ENCODE results near the gene CFAP77. TPM values are rescaled to one million over a fixed set of nuclear protein-coding genes. Genes with fewer than 3 reads are reported as not detected.

CFAP77 gene
- total RNA-seq, 1 donor from 2014 or later = 0.36 TPM

DNA sequence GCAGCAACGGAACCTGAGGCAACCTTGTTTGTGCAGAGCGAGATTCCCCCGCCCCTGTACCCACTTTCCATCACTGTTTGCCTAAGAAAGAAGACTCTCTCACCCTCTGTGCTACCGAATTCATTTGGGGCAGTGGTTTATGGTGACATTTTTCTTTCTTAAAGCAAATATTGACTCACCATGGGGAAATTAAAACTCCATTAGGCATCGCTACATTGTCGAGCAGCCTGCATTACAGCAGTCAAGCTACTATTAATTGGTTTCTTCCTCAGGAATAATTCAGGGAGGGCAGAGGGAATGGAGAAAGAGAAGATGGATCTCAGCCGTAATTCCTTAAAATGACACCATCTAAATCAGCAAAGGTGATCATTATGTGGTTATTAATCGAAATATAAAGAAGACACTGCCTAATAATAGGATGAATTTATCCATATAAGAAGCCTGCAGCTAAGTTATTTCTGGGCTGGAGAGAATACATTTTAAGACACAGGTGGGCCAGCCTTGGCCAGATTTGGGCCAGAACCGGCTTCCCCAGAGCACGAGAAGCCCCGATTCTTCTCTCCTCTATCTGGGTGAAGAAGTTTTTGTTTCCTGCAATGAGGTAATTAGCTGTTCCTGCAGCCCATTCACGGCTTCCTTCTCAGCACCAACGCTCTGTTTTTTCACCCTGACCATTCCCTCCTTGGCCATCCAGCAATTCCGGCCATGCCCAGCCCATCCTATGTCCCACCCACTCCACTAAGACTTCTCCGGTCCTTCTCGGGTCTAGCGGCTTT, 16.8 kb downstream of the CFAP77 start:
- no peak for FAIRE-seq
- Mint-ChIP-seq H3K9me3 (ENCODE audit: unreplicated experiment) (peaks cover 1% of the 10 kb centered on the region), H3K4me3 (ENCODE audit: unreplicated experiment) (no peak overlapping the region), H3K4me1 (ENCODE audit: low read depth, unreplicated experiment) (no peaks in the 10 kb centered on the region), H3K27me3 (ENCODE audit: low read depth, unreplicated experiment) (peaks cover 55% of the 10 kb centered on the region), H3K27ac (ENCODE audit: unreplicated experiment) (no peak overlapping the region), H3K36me3 (ENCODE audit: low read depth, unreplicated experiment) (no peaks in the 10 kb centered on the region)
- Histone ChIP-seq H3K27ac (ENCODE audit: low read depth, low read length) (no peak overlapping the region), H2AFZ (ENCODE audit: low read depth, low read length) (no peak overlapping the region), H4K20me1 (ENCODE audit: insufficient read depth, low read length) (no peaks in the 10 kb centered on the region), H3K4me2 (ENCODE audit: low read length) (no peak overlapping the region), H3K9ac (ENCODE audit: low read length) (no peak overlapping the region), H3K79me2 (ENCODE audit: insufficient read depth, low read length) (no peaks in the 10 kb centered on the region), H3K9me3 (ENCODE audit: insufficient read depth, low read depth, low read length) (no peaks in the 10 kb centered on the region), H3K36me3 (ENCODE audit: insufficient read depth, low read length) (no peaks in the 10 kb centered on the region), H3K4me3 (ENCODE audit: insufficient read depth, low read depth, low read length) (no peak overlapping the region), H3K4me1 (ENCODE audit: insufficient read depth, low read length) (no peaks in the 10 kb centered on the region), H3K27me3 (ENCODE audit: insufficient read depth, low read length) (peaks cover 50% of the 10 kb centered on the region)
- DNase-seq (ENCODE audit: low read depth) = no peak
- TF ChIP-seq, protein P1, sequence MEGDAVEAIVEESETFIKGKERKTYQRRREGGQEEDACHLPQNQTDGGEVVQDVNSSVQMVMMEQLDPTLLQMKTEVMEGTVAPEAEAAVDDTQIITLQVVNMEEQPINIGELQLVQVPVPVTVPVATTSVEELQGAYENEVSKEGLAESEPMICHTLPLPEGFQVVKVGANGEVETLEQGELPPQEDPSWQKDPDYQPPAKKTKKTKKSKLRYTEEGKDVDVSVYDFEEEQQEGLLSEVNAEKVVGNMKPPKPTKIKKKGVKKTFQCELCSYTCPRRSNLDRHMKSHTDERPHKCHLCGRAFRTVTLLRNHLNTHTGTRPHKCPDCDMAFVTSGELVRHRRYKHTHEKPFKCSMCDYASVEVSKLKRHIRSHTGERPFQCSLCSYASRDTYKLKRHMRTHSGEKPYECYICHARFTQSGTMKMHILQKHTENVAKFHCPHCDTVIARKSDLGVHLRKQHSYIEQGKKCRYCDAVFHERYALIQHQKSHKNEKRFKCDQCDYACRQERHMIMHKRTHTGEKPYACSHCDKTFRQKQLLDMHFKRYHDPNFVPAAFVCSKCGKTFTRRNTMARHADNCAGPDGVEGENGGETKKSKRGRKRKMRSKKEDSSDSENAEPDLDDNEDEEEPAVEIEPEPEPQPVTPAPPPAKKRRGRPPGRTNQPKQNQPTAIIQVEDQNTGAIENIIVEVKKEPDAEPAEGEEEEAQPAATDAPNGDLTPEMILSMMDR (IDR thresholded peaks at IDR 0.05; ENCODE audit: insufficient read depth, low read depth, low read length) = no peak

DNA sequence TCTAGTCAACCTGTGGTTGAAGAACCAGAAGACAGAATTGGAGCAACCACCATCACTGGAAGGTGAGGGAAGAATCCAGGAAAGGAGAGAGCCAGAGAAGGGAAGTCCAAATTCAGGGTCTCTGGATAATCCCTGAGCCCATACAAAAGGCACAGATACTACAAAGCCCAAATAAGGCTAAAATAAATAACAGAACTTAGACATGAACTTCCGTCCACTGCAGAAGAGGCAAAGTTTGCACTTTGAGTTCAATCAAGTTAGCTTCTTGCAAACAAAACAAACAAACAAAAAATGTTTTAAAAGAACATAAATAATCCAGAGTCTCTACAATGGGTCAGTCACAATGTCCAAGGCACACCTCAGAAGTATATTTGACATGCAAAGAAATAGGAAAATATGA, 21.0 kb downstream of the CFAP77 start:
- Mint-ChIP-seq H3K27me3 (ENCODE audit: low read depth, unreplicated experiment) (peaks cover 17% of the 10 kb centered on the region), H3K4me1 (ENCODE audit: low read depth, unreplicated experiment) (no peaks in the 10 kb centered on the region), H3K4me3 (ENCODE audit: unreplicated experiment) (no peak overlapping the region), H3K9me3 (ENCODE audit: unreplicated experiment) (no peaks in the 10 kb centered on the region), H3K27ac (ENCODE audit: unreplicated experiment) (no peak overlapping the region), H3K36me3 (ENCODE audit: low read depth, unreplicated experiment) (no peaks in the 10 kb centered on the region)
- H3K27me3 ChIP-seq (ENCODE audit: insufficient read depth, low read length) = peaks cover 40% of the 10 kb centered on the region
- H3K27ac ChIP-seq (ENCODE audit: low read depth, low read length) = no peak overlapping the region
- no peak overlapping the region for H2AFZ ChIP-seq (ENCODE audit: low read depth, low read length)
- H3K9ac ChIP-seq (ENCODE audit: low read length) = no peak overlapping the region
- no peaks in the 10 kb centered on the region for H3K36me3 ChIP-seq (ENCODE audit: insufficient read depth, low read length)
- no peaks in the 10 kb centered on the region for H3K79me2 ChIP-seq (ENCODE audit: insufficient read depth, low read length)
- no peak overlapping the region for H3K4me3 ChIP-seq (ENCODE audit: insufficient read depth, low read depth, low read length)
- no peak overlapping the region for H3K4me2 ChIP-seq (ENCODE audit: low read length)
- H3K9me3 ChIP-seq (ENCODE audit: insufficient read depth, low read depth, low read length) = no peaks in the 10 kb centered on the region
- no peak for FAIRE-seq
- no peaks in the 10 kb centered on the region for H4K20me1 ChIP-seq (ENCODE audit: insufficient read depth, low read length)
- DNase-seq (ENCODE audit: low read depth) = no peak
- H3K4me1 ChIP-seq (ENCODE audit: insufficient read depth, low read length) = no peaks in the 10 kb centered on the region
- TF ChIP-seq, protein P1 (IDR thresholded peaks at IDR 0.05; ENCODE audit: insufficient read depth, low read depth, low read length) = no peak
- no peak for TF ChIP-seq EZH2 (IDR thresholded peaks at IDR 0.05; ENCODE audit: insufficient read depth, low read length)

DNA sequence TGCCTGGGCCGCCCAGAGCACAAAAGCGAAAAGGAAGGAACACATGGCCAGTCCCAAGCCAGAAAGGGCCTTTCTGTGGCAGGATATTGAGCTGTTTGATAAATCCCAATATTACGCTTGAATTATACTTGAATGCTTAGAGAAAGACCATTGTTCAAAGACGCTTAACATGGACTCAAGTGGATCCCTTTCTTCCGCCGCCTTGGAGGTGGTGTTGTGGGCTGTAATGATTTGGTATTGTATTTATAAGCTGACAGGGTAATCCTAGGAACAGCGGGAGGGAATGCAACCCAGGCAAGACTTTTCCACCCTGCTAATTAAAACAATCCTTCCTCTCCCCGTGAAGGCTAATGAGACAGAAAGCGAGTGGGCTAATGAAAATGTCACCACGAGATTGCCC, 24.9 kb downstream of the CFAP77 start:
- H3K27ac ChIP-seq (ENCODE audit: low read depth, low read length) = no peak overlapping the region
- H3K4me1 ChIP-seq (ENCODE audit: insufficient read depth, low read length) = no peaks in the 10 kb centered on the region
- H3K36me3 ChIP-seq (ENCODE audit: insufficient read depth, low read length) = no peaks in the 10 kb centered on the region
- H3K9ac ChIP-seq (ENCODE audit: low read length) = no peak overlapping the region
- Mint-ChIP-seq H3K36me3 (ENCODE audit: low read depth, unreplicated experiment) (no peaks in the 10 kb centered on the region), H3K4me3 (ENCODE audit: unreplicated experiment) (no peak overlapping the region), H3K9me3 (ENCODE audit: unreplicated experiment) (no peaks in the 10 kb centered on the region), H3K27me3 (ENCODE audit: low read depth, unreplicated experiment) (peaks cover 11% of the 10 kb centered on the region), H3K27ac (ENCODE audit: unreplicated experiment) (no peak overlapping the region), H3K4me1 (ENCODE audit: low read depth, unreplicated experiment) (no peaks in the 10 kb centered on the region)
- H3K27me3 ChIP-seq (ENCODE audit: insufficient read depth, low read length) = peaks cover 27% of the 10 kb centered on the region
- H3K4me2 ChIP-seq (ENCODE audit: low read length) = no peak overlapping the region
- TF ChIP-seq EZH2 (IDR thresholded peaks at IDR 0.05; ENCODE audit: insufficient read depth, low read length) = no peak
- TF ChIP-seq, protein P1 (IDR thresholded peaks at IDR 0.05; ENCODE audit: insufficient read depth, low read depth, low read length) = no peak
- H2AFZ ChIP-seq (ENCODE audit: low read depth, low read length) = no peak overlapping the region
- no peaks in the 10 kb centered on the region for H3K79me2 ChIP-seq (ENCODE audit: insufficient read depth, low read length)
- no peaks in the 10 kb centered on the region for H4K20me1 ChIP-seq (ENCODE audit: insufficient read depth, low read length)
- DNase-seq (ENCODE audit: low read depth) (no peak), FAIRE-seq (no peak)
- H3K4me3 ChIP-seq (ENCODE audit: insufficient read depth, low read depth, low read length) = no peak overlapping the region
- H3K9me3 ChIP-seq (ENCODE audit: insufficient read depth, low read depth, low read length) = no peaks in the 10 kb centered on the region
